TTC549 (cell line): ENCODE data around the gene F2RL1.
"Not testable (repeated sequence)": the region's sequence is repeated elsewhere in the genome, so short reads cannot be mapped to it uniquely, and the experiment has no call there.

Experiments used
- FAIRE-seq: peaks from 2 replicates; lab custom pipeline; 2012; peaks lifted over from hg19 to GRCh38; lab: Jason Lieb, UNC

The F2RL1 gene

GRCh38 chr5:76850543-76851145 lies 31.8 kb downstream of the F2RL1 start:
- no peak for FAIRE-seq

- FAIRE-seq = no peak
Observed at GRCh38 chr5:76851728-76852369, 33.0 kb downstream of the F2RL1 start.

- FAIRE-seq = no peak
Observed at GRCh38 chr5:76852772-76853171, 33.9 kb downstream of the F2RL1 start.

GRCh38 chr5:76853741-76854140 lies 34.9 kb downstream of the F2RL1 start:
- FAIRE-seq = not testable (repeated sequence)

GRCh38 chr5:76854644-76855043 lies 35.8 kb downstream of the F2RL1 start:
- no peak for FAIRE-seq

- not testable (repeated sequence) for FAIRE-seq
Observed at GRCh38 chr5:76855501-76855900, 36.7 kb downstream of the F2RL1 start.

GRCh38 chr5:76855961-76856360 lies 37.1 kb downstream of the F2RL1 start:
- no peak for FAIRE-seq

GRCh38 chr5:76856800-76857199 lies 38.0 kb downstream of the F2RL1 start:
- FAIRE-seq = not testable (repeated sequence)

- FAIRE-seq = no peak
Observed at GRCh38 chr5:76859591-76860247, 40.9 kb downstream of the F2RL1 start.

GRCh38 chr5:76861612-76862011 lies 42.8 kb downstream of the F2RL1 start:
- no peak for FAIRE-seq

GRCh38 chr5:76863001-76863400 lies 44.2 kb downstream of the F2RL1 start:
- no peak for FAIRE-seq

- no peak for FAIRE-seq
Observed at GRCh38 chr5:76866503-76866902, 47.7 kb downstream of the F2RL1 start.

- no peak for FAIRE-seq
Observed at GRCh38 chr5:76867038-76867437, 48.2 kb downstream of the F2RL1 start.

- FAIRE-seq = peak; percentile 68
Observed at GRCh38 chr5:76867827-76868693, 49.2 kb downstream of the F2RL1 start.

- FAIRE-seq = no peak
Observed at GRCh38 chr5:76870046-76870445, 51.2 kb downstream of the F2RL1 start.

GRCh38 chr5:76874088-76874581 lies 55.3 kb downstream of the F2RL1 start:
- no peak for FAIRE-seq
